ENCODE data around the gene IDH3B. TPM values are rescaled to one million over a fixed set of nuclear protein-coding genes. Genes with fewer than 3 reads are reported as not detected.

IDH3B gene
- total and polyA plus RNA-seq, 9 of the 15 experiments (the other 6 are each of a cell fraction or from before 2014, with no cell fraction given): 91.7 to 224 (median 155) TPM

- no peak for TF ChIP-seq HOMEZ (CRISPR knock-in tag; IDR thresholded peaks at IDR 0.05)
- no peak for TF ChIP-seq ZNF197 (CRISPR knock-in tag; IDR thresholded peaks at IDR 0.05; ENCODE audit: low read depth)
- TF ChIP-seq FOXO4 (CRISPR knock-in tag; IDR thresholded peaks at IDR 0.05): no peak
- no peak for TF ChIP-seq IRF1 (CRISPR knock-in tag; IDR thresholded peaks at IDR 0.05; ENCODE audit: borderline replicate concordance)
- TF ChIP-seq POLR2A (conservative IDR thresholded peaks at IDR 0.05): peak; percentile 86
- no peak for TF ChIP-seq NCOA1 (IDR thresholded peaks at IDR 0.05; ENCODE audit: low read depth)
- no peak for TF ChIP-seq HDGF (IDR thresholded peaks at IDR 0.05)
- no peak for TF ChIP-seq NELFE (IDR thresholded peaks at IDR 0.05; ENCODE audit: insufficient read depth, insufficient read length)
- TF ChIP-seq E2F1 (CRISPR knock-in tag; IDR thresholded peaks at IDR 0.05): peak; percentile 83
- TF ChIP-seq SREBF1 (IDR thresholded peaks at IDR 0.05; ENCODE audit: borderline replicate concordance, low read depth, low read length): 0 out of 2 replicates have a peak, but pooled peaks have one; percentile 58
- TF ChIP-seq ZNF76 (CRISPR knock-in tag; IDR thresholded peaks at IDR 0.05; ENCODE audit: borderline replicate concordance): no peak
- no peak for TF ChIP-seq BRF1 (IDR thresholded peaks at IDR 0.05; ENCODE audit: borderline replicate concordance, extremely low read depth, insufficient read length)
- no peak for TF ChIP-seq ZNF347 (CRISPR knock-in tag; IDR thresholded peaks at IDR 0.05; ENCODE audit: low read depth)
- no peak for TF ChIP-seq NR2C2 (CRISPR knock-in tag; IDR thresholded peaks at IDR 0.05)
- TF ChIP-seq NR2C2 (tag; IDR thresholded peaks at IDR 0.05): no peak
- TF ChIP-seq U2AF2 (optimal IDR thresholded peaks at IDR 0.05; ENCODE audit: low read depth, low read length): no peak
- 0 out of 2 replicates have a peak, but pooled peaks have one; percentile 62 for TF ChIP-seq HDAC2 (IDR thresholded peaks at IDR 0.05)
- TF ChIP-seq BHLHE40 (IDR thresholded peaks at IDR 0.05; ENCODE audit: low read length): peak; percentile 88
- no peak for TF ChIP-seq EWSR1 (IDR thresholded peaks at IDR 0.05; ENCODE audit: borderline replicate concordance, low read depth, partially characterized antibody)
- TF ChIP-seq CREB3 (tag; conservative IDR thresholded peaks at IDR 0.05; ENCODE audit: low read depth): no peak
- TF ChIP-seq POLR3G (IDR thresholded peaks at IDR 0.05; ENCODE audit: extremely low read depth, insufficient read length, insufficient replicate concordance): no peak
Measured at GRCh38 chr20:2651772-2652723, 12.0 kb downstream of the IDH3B start, which contains the start of gene NOP56 (continued).

Measured in K562 (cell line).